ENCODE measurements around the gene DENND5A. TPM values are rescaled to one million over a fixed set of nuclear protein-coding genes. Genes with fewer than 3 reads are reported as not detected.

DENND5A gene
- total RNA-seq, 2 experiments from 2014 or later: 22.0 to 25.2 TPM

GRCh38 chr11:9151631-9152030 lies 113.5 kb downstream of the DENND5A start:
- ChIA-PET CTCF (no interaction called here), POLR2A (no interaction called here)

GRCh38 chr11:9150926-9151325 lies 114.2 kb downstream of the DENND5A start:
- ChIA-PET POLR2A (no interaction called here), CTCF (interaction anchor here (1.2 kb wide), 1 partner anchor 13 kb away, joined by 4 read pairs; no protein-coding TSS in a partner anchor)

DNA sequence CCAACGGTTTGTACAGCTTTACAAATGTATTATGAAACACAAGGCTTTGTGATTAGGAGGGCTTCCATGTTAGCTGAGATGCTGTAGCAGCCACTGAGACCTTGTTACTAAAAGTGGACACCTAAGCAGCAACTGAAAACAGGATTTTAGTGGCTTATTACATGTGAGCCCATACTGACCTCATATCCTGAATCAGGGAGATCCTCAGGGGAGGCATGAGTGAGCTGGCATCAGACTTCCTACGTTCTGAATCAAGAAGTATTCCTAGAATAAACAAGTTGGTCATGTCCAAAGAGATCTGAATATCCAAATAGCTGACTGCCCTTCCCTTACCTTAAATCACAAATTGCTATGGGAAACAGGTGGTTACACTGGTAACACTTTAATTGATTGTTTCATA lies 114.6 kb downstream of the DENND5A start:
- ChIA-PET POLR2A (no interaction called here), CTCF (interaction anchor here (1.2 kb wide), 1 partner anchor 13 kb away, joined by 4 read pairs; no protein-coding TSS in a partner anchor)

GRCh38 chr11:9148727-9149126 lies 116.4 kb downstream of the DENND5A start:
- POLR2A ChIA-PET: no interaction called here
- CTCF ChIA-PET: interaction anchor here (1.0 kb wide), 1 partner anchor 11 kb away, joined by 3 read pairs; no protein-coding TSS in a partner anchor

- CTCF ChIA-PET: interaction anchor here (1.0 kb wide), 1 partner anchor 10 kb away, joined by 3 read pairs; no protein-coding TSS in a partner anchor
- POLR2A ChIA-PET: no interaction called here
Measured at GRCh38 chr11:9148035-9148434, 117.1 kb downstream of the DENND5A start.

- CTCF ChIA-PET: interaction anchor here (1.0 kb wide), 1 partner anchor 9 kb away, joined by 4 read pairs; no protein-coding TSS in a partner anchor
- POLR2A ChIA-PET: no interaction called here
Measured at GRCh38 chr11:9146477-9146876, 118.7 kb downstream of the DENND5A start.

DNA sequence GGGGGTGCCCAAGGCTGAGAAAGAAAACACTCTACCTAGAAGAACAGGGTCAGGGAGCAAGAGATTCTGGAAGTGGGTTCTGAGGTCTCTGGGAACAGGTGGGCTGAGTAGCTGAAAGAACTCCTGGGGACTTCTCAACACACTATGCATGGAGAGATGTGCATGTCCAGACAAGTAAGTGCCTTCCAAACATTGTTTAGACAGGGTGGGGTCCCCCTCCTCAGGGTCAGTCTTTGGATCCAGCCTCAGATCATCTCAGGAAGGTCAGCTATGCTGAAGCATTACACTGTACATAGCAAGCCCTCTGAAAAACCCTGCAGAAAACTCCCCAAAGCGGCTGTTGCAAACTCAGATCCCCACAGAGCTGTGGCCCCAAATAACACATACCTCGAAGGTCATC lies 119.9 kb downstream of the DENND5A start:
- POLR2A ChIA-PET: no interaction called here
- CTCF ChIA-PET: interaction anchor here (0.6 kb wide), 1 partner anchor 485 kb away, joined by 4 read pairs; no protein-coding TSS in a partner anchor

DNA sequence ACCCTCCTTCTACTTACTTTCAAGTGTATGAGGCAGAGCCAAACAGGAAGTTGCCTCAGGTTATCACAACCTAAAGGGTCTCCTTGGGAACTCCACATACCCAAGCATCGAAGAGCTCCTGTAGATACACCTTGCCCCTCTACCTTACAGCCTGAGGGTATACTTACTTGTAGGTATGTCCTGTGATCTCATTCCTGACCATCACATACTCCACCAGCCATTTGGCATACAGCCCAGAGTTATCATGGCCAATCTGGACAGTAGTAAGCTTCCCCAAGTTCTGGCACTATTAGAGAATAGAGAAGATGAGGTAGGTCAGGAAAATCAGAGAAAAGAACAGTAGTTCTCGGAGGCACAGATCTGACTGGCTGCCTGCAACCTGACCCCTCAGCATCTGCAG lies 120.3 kb downstream of the DENND5A start:
- ChIA-PET CTCF (interaction anchor here (0.6 kb wide), 1 partner anchor 485 kb away, joined by 4 read pairs; no protein-coding TSS in a partner anchor), POLR2A (no interaction called here)

- POLR2A ChIA-PET: no interaction called here
- CTCF ChIA-PET: no interaction called here
Measured at GRCh38 chr11:9143721-9144120, 121.4 kb downstream of the DENND5A start.

DNA sequence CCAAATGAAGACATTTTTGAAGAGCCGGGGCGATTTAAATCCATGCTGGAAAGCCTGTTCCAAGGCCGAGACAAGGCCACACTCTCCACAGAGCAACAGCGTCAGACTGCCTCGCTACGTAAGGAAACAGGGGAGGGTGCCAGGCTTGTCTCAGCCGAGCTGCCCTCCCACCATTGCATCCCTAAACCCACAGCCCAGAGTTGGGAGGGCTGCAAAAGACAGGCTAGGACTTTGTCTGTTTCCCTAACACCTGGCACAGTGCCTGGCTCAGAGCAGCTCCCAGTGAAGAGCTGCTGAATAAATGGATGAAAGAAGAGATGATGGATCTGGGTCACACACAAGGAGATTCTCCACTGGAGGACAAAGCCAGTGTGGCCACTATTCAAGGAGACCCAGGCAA lies 122.4 kb downstream of the DENND5A start:
- CTCF ChIA-PET: no interaction called here
- POLR2A ChIA-PET: no interaction called here

- POLR2A ChIA-PET: interaction anchor here (0.6 kb wide), 1 partner anchor 451 kb away, joined by 3 read pairs; no protein-coding TSS in a partner anchor
- CTCF ChIA-PET: no interaction called here
Measured at GRCh38 chr11:9141186-9141585, 124.0 kb downstream of the DENND5A start.

DNA sequence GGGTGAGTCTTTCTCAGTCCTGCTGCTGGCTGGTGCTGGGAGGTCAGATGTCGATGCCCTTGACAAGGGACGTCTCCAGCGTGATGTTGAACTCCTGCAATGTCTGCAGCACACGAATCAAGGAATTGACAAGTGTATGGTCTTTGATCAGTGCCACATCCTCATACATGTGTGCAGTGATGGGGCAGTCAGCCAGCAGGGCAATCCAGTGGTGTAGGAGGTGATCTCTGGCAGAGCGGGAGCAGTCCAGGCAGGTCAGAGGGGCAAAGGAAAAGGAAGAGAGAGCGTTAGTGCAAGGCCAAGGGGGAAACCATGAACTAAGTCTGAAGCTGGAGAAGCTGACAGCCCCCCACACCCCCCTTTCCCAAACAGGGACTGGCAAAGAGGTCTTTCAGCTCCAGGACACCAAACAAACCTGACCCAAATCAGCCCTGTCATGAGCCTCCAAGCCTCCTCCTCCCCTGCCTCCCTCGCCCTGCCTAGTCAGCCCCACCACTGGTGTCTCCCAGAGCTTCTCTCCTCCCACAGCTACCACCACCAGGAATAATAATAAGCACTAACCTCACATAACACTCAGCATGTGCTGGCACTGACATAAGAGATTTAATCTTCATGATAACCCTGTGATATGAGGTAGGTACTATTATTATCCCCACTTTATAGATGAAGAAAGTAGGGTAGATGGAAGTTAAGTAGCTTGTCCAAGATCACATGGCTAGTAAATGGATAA lies 125.4 kb downstream of the DENND5A start:
- ChIA-PET CTCF (interaction anchor here (0.6 to 4.4 kb wide), 3 partner anchors 112 to 182 kb away, joined by 3 to 33 read pairs (median 3); no protein-coding TSS in a partner anchor), POLR2A (no interaction called here)

- POLR2A ChIA-PET: interaction anchor here (0.7 kb wide), 1 partner anchor 377 kb away, joined by 3 read pairs; no protein-coding TSS in a partner anchor
- CTCF ChIA-PET: interaction anchor here (0.9 to 4.4 kb wide), 8 partner anchors 10 to 368 kb away, joined by 3 to 33 read pairs (median 6); no protein-coding TSS in a partner anchor
Measured at GRCh38 chr11:9138612-9139579, 126.3 kb downstream of the DENND5A start.

GRCh38 chr11:9138133-9138453 lies 127.1 kb downstream of the DENND5A start:
- ChIA-PET POLR2A (no interaction called here), CTCF (interaction anchor here (0.6 to 4.4 kb wide), 26 partner anchors 9 to 369 kb away, joined by 3 to 33 read pairs (median 5); no protein-coding TSS in a partner anchor)

DNA sequence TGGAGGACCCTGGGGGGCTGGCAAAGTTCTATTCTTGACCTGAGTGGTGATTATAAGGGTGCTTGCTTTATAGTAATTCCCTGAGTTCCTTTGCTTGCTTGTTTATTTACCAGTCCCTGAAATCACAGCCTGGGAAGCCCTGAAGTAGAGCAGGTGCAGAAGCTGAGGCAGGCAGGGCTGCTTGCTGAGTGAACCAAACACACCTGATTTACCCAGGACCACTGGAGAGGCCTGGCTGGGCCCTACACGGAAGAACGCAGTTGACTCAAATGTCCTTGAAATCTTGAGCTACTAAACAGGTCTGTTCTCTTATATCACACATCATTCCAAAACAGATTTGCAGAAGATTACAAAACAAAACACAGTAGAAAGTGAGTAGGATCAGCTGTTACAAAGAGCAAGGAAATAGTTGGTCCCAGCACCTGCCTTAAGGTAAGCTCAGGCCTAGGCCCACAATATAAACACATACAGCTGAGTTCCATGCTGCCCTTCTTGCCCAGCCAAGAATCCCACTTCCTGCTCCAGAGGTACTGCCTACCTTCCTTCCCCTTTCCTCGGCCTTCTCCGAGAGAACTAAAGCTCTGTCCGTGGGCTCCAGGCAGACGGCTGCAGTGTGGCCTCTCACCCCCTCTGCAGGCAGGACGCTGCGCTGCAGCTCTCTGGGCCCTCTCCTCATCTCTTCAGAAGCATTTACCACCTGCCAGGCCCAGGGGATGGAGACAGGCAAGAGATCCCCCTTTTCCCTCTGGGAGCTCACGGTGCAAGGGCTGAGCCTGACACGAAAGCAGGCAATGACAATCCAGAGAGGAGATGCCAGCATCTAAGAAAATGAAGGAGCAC lies 127.6 kb downstream of the DENND5A start:
- ChIA-PET CTCF (interaction anchor here (0.6 to 4.4 kb wide), 31 partner anchors 8 to 369 kb away, joined by 3 to 33 read pairs (median 4); no protein-coding TSS in a partner anchor), POLR2A (interaction anchor here (0.6 kb wide), 1 partner anchor 122 kb away, joined by 4 read pairs; no protein-coding TSS in a partner anchor)

DNA sequence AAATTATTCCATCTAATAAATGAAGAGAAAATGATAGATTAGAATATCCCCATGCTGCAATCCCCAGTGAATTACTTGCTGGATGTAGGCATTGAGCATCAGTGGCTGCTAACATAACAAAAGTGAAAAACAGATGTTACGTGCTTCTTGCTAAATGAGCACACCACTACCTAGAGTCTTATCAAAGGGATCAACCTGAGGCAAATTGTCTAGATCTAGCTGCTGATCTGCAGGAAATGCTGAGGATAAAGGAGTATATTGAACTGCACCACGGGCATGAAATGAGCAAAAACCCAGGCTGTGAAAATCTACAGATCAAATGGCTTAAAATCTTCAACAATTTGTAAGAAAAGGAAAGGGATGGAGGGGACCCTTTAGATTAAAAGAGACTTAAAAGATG lies 128.4 kb downstream of the DENND5A start:
- POLR2A ChIA-PET: no interaction called here

DNA sequence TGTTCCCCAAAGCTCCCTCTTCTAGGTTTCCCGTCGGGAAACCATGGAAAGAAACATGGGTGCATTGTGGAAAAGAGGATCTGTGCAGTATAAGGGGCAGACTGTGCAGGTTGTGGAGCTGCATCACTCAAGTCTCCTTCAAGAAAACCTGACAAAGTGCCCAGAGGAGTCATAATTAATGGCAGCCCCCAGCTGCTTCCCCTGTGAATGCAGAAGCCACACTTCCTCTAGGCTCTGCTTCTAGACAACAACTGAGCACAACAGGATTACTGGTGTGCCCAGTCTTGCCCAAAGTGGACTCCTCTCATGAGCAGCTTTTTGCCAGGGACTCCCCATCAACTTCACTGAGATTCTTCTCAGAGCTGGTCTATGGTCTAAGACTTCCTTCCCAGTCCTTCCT lies 131.2 kb downstream of the DENND5A start:
- ChIA-PET POLR2A (interaction anchor here (0.6 kb wide), 1 partner anchor 453 kb away, joined by 3 read pairs; no protein-coding TSS in a partner anchor), CTCF (interaction anchor here (3.9 kb wide), 1 partner anchor 118 kb away, joined by 12 read pairs; no protein-coding TSS in a partner anchor)

More for the DNA sequence above, 128.4 kb downstream of the DENND5A start:
- CTCF ChIA-PET: interaction anchor here (1.4 to 4.4 kb wide), 6 partner anchors 10 to 370 kb away, joined by 4 to 33 read pairs (median 7); no protein-coding TSS in a partner anchor

GRCh38 chr11:9132203-9132878 lies 132.8 kb downstream of the DENND5A start:
- POLR2A ChIA-PET: no interaction called here
- CTCF ChIA-PET: interaction anchor here (0.6 to 3.9 kb wide), 2 partner anchors 49 to 116 kb away, joined by 3 to 12 read pairs; no protein-coding TSS in a partner anchor
